MCF 10A (cell line): ENCODE data around the gene HECW1. TPM values are rescaled to one million over a fixed set of nuclear protein-coding genes. Genes with fewer than 3 reads are reported as not detected.
A peak's percentile ranks its signal among the peaks of the same experiment; 100 is the strongest.

Experiments
- BruUV-seq: library from RNA; stranded (reverse); fragments of 400-500 nt; replicated peaks from 2 replicates; lab custom pipeline; 2021; lab: Mats Ljungman, UMichigan
- CTCF ChIA-PET: fragments of 300-600 bp; sonication (Branson Sonifier 250); formaldehyde crosslinking; extraction: SDS; loops from one replicate; lab custom pipeline; 2021; ENCODE audit warnings: antibody characterized with exemption, inconsistent platforms; lab: Yijun Ruan, JAX
- POLR2A ChIA-PET: fragments of 300-600, 350-650 bp; sonication (Branson Sonifier 250); formaldehyde crosslinking; extraction: SDS; loops from one replicate; lab custom pipeline; 2020; ENCODE audit warnings: antibody characterized with exemption, inconsistent platforms; lab: Yijun Ruan, JAX
- DNase-seq: peaks from one replicate; pipeline ENCODE4 v3.0.0-alpha.2; 2018; ENCODE audit not compliant: unreplicated experiment
- H3K27ac Mint-ChIP-seq: one replicate; pipeline ENCODE4 v1.8.0; 2022; ENCODE audit warnings: mild to moderate bottlenecking, low read depth, mixed read lengths; ENCODE audit not compliant: unreplicated experiment
- H3K27me3 Mint-ChIP-seq: one replicate; pipeline ENCODE4 v1.8.0; 2022; ENCODE audit warnings: mixed read lengths; ENCODE audit not compliant: insufficient read depth, unreplicated experiment
- H3K36me3 Mint-ChIP-seq: one replicate; pipeline ENCODE4 v1.8.0; 2022; ENCODE audit warnings: mild to moderate bottlenecking, moderate library complexity, mixed read lengths; ENCODE audit not compliant: insufficient read depth, unreplicated experiment
- H3K4me1 Mint-ChIP-seq: one replicate; pipeline ENCODE4 v1.8.0; 2022; ENCODE audit warnings: mixed read lengths; ENCODE audit not compliant: insufficient read depth, unreplicated experiment
- H3K4me3 Mint-ChIP-seq: one replicate; pipeline ENCODE4 v1.8.0; 2022; ENCODE audit warnings: mild to moderate bottlenecking, moderate library complexity, mixed read lengths; ENCODE audit not compliant: unreplicated experiment
- H3K9me3 Mint-ChIP-seq: one replicate; pipeline ENCODE4 v1.8.0; 2022; ENCODE audit warnings: mixed read lengths; ENCODE audit not compliant: unreplicated experiment
- intact Hi-C: fragments of 100-400 bp; cut with micrococcal nuclease; formaldehyde crosslinking; loops from 2 replicates; pipeline ENCODE4 v1.14.1; 2022
- total RNA-seq: library from RNA; stranded (reverse); gene quantifications from 2 replicates; pipeline ENCODE4 v1.2.3, GENCODE V29; 2022
- TF ChIP-seq, protein P1 (sequence below): fragments of 200-600 bp; IDR thresholded peaks from one replicate; pipeline ENCODE4 v1.8.0; 2022; ENCODE audit warnings: antibody characterized with exemption, mild to moderate bottlenecking; ENCODE audit not compliant: unreplicated experiment

The HECW1 gene
- total RNA-seq, 1 experiment from 2014 or later: not detected

DNA sequence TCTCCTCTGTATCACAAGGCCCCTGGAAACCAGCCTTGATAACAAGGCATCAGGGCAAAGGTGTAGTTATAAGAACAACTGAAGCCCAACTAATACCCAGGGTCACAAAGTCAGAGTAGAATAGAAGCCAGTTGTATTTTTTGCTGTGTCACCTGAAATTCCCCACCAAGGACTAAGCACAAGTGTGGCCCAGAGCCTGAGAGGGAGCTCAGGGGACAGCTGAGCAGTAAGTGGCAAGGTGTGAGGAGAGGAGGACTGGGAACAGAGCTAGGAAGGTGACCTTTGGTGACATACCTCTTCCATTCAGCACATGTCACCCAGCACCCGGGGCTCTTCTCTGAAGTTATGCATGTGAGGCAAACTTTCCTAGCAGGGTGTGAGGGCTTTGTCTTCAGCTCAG lies 179.9 kb downstream of the HECW1 start:
- H3K27me3 Mint-ChIP-seq: no peaks in the 10 kb centered on the region
- no TSS peak for BruUV-seq
- H3K4me1 Mint-ChIP-seq: peaks cover 7% of the 10 kb centered on the region
- no peak for DNase-seq
- H3K36me3 Mint-ChIP-seq: no peaks in the 10 kb centered on the region
- H3K27ac Mint-ChIP-seq: no peak overlapping the region
- TF ChIP-seq, protein P1, sequence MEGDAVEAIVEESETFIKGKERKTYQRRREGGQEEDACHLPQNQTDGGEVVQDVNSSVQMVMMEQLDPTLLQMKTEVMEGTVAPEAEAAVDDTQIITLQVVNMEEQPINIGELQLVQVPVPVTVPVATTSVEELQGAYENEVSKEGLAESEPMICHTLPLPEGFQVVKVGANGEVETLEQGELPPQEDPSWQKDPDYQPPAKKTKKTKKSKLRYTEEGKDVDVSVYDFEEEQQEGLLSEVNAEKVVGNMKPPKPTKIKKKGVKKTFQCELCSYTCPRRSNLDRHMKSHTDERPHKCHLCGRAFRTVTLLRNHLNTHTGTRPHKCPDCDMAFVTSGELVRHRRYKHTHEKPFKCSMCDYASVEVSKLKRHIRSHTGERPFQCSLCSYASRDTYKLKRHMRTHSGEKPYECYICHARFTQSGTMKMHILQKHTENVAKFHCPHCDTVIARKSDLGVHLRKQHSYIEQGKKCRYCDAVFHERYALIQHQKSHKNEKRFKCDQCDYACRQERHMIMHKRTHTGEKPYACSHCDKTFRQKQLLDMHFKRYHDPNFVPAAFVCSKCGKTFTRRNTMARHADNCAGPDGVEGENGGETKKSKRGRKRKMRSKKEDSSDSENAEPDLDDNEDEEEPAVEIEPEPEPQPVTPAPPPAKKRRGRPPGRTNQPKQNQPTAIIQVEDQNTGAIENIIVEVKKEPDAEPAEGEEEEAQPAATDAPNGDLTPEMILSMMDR: no peak
- POLR2A ChIA-PET: interaction anchor here (1.2 kb wide), 1 partner anchor 27 kb away, joined by 3 read pairs; no protein-coding TSS in a partner anchor
- H3K9me3 Mint-ChIP-seq: peaks cover 7% of the 10 kb centered on the region
- intact Hi-C loops: no loop called here
- no peak overlapping the region for H3K4me3 Mint-ChIP-seq
- CTCF ChIA-PET: no interaction called here

GRCh38 chr7:43294080-43294630 lies 181.7 kb downstream of the HECW1 start:
- peak; percentile 95 for DNase-seq
- Mint-ChIP-seq H3K4me3 (no peak overlapping the region), H3K27me3 (no peaks in the 10 kb centered on the region), H3K9me3 (peaks cover 7% of the 10 kb centered on the region), H3K36me3 (no peaks in the 10 kb centered on the region), H3K4me1 (peaks cover 7% of the 10 kb centered on the region), H3K27ac (no peak overlapping the region)
- intact Hi-C loops: no loop called here
- ChIA-PET CTCF (interaction anchor here (0.9 to 1.7 kb wide), 7 partner anchors 10 to 363 kb away, joined by 3 to 5 read pairs (median 4); no protein-coding TSS in a partner anchor), POLR2A (interaction anchor here (0.6 to 1.5 kb wide), 9 partner anchors 14 to 419 kb away, joined by 3 to 10 read pairs (median 3); partner anchors contain the start of genes MRPL32, PSMA2 and STK17A)
- TF ChIP-seq, protein P1: no peak
- BruUV-seq: no TSS peak

GRCh38 chr7:43295429-43295828 lies 183.0 kb downstream of the HECW1 start:
- H3K27ac Mint-ChIP-seq: no peak overlapping the region
- H3K4me3 Mint-ChIP-seq: no peak overlapping the region
- H3K4me1 Mint-ChIP-seq: peaks cover 7% of the 10 kb centered on the region
- TF ChIP-seq, protein P1: no peak
- BruUV-seq: no TSS peak
- POLR2A ChIA-PET: interaction anchor here (0.5 to 1.1 kb wide), 2 partner anchors 24 to 33 kb away, joined by 3 read pairs; no protein-coding TSS in a partner anchor
- DNase-seq: no peak
- H3K27me3 Mint-ChIP-seq: no peaks in the 10 kb centered on the region
- H3K9me3 Mint-ChIP-seq: no peaks in the 10 kb centered on the region
- H3K36me3 Mint-ChIP-seq: no peaks in the 10 kb centered on the region
- CTCF ChIA-PET: interaction anchor here (0.9 to 1.5 kb wide), 4 partner anchors 12 to 544 kb away, joined by 3 to 4 read pairs (median 3); no protein-coding TSS in a partner anchor
- intact Hi-C loops: no loop called here

GRCh38 chr7:43296306-43296705 lies 183.9 kb downstream of the HECW1 start:
- CTCF ChIA-PET: interaction anchor here (0.5 kb wide), 1 partner anchor 21 kb away, joined by 3 read pairs; no protein-coding TSS in a partner anchor
- Mint-ChIP-seq H3K4me1 (peaks cover 7% of the 10 kb centered on the region), H3K27ac (no peak overlapping the region), H3K9me3 (no peaks in the 10 kb centered on the region), H3K36me3 (no peaks in the 10 kb centered on the region), H3K4me3 (no peak overlapping the region), H3K27me3 (no peaks in the 10 kb centered on the region)
- no peak for DNase-seq
- intact Hi-C loops: no loop called here
- TF ChIP-seq, protein P1: no peak
- POLR2A ChIA-PET: interaction anchor here (0.5 kb wide), 1 partner anchor 90 kb away, joined by 4 read pairs; no protein-coding TSS in a partner anchor
- no TSS peak for BruUV-seq
